NCI-H2107 (cell line): ENCODE data around the gene CACNA1F.

Experiments
- DNase-seq: peaks from one replicate; lab custom pipeline; 2025; lab: John Stamatoyannopoulos, UW

The CACNA1F gene

DNA sequence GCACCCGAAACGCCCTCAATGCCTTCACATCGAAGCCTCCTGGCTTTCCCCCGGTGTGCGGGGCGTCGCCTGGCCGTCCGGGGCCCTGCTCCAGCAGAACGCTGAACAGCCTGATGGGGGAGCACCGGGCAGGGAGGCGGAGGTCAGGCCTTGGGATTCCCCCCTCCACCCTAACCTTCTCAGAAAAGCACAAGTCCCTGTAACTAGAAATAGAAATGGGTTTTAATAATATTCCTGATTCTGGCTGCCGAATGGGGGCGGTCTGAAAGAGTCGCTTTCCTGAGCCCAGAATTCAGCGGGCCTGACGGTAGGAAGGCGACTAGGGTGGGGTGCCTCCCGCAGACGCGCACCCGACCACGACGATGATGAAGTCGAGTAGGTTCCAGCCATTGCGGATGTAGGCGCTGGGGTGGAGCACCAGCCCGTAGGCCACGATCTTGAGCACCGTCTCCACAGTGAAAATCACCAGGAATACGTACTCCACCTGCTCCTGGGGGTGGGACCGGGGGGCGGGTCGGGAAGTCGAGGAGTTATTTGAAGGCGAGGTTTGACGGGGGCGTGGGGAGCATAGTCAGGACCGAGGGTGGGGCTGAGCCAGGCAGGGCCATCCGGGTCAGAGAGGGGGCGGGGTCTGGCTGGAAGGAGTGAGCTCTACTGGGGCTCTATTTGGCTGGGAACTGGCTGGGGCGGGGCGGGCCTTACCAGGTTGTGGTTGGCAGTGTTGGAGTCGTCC is 2.5 kb downstream of the CACNA1F start:
- DNase-seq: no peak

- no peak for DNase-seq
Observed at GRCh38 chrX:49228185-49228584, 5.0 kb downstream of the CACNA1F start.

- DNase-seq: no peak
Observed at GRCh38 chrX:49227726-49228125, 5.4 kb downstream of the CACNA1F start.

DNA sequence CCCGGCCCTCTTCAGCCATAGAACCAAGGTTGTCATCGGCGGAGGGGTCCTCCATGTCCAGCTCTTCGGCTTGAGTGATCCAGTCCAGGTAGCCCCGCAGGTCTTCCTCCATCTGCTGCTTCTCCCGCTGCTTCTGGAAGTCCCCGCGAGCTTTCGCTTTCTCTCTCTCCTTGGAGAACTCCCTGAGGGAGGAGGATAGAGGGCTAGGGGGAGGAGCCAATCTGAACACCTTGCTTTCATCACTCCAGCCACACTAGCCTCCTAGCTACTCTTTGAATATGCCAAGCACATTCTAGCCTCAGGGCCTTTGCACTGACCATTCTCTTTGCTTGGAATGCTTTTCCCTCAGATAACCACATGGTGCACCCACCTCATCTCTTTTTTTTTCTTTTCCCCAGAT is 6.2 kb downstream of the CACNA1F start:
- DNase-seq: no peak

DNA sequence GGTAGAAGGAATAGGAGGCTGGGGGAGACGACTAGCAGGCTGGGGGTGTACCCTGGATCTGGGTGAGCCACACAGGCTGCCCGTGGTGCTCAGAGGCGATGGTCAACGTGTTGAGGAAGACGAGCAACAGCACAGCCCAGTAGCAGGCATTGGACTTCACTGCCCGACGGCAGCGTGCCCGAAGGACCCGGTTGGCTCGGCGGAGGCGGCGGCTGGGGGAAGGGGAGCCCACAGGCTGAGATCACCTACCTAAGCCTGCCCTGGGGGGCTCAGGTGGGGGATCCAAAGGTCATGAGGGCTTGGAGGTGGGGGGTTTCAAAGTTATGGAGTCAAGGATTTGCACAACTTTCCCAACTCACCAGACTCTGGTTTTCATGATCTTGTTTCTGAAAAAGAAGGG is 7.3 kb downstream of the CACNA1F start:
- no peak for DNase-seq

DNA sequence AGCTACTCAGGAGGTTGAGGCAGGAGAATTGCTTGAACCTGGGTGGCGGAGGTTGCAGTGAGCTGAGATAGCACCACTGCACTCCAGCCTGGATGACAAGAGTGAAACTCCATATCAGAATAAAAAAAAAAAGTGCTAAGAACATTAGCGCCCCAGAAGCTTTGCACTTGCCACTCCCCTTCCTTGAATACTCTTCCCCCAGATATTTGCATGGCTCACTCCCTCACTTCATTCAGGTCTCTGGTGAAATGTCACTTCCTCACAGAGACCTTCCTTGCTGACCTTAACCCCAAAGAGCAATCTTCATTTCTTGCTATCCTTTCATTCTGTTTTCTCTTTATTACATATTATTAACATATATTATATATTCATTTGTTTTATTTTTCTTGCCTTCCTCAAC is 11.3 kb downstream of the CACNA1F start:
- no peak for DNase-seq

GRCh38 chrX:49220100-49220499 is 13.0 kb downstream of the CACNA1F start:
- DNase-seq: no peak

GRCh38 chrX:49214996-49215526 is 18.1 kb downstream of the CACNA1F start:
- no peak for DNase-seq

GRCh38 chrX:49214416-49214815 is 18.7 kb downstream of the CACNA1F start:
- no peak for DNase-seq

GRCh38 chrX:49212861-49213260 is 20.3 kb downstream of the CACNA1F start:
- no peak for DNase-seq

GRCh38 chrX:49212209-49212608 is 20.9 kb downstream of the CACNA1F start:
- DNase-seq: no peak

- DNase-seq: no peak
Observed at GRCh38 chrX:49211074-49211473, 22.1 kb downstream of the CACNA1F start.

DNA sequence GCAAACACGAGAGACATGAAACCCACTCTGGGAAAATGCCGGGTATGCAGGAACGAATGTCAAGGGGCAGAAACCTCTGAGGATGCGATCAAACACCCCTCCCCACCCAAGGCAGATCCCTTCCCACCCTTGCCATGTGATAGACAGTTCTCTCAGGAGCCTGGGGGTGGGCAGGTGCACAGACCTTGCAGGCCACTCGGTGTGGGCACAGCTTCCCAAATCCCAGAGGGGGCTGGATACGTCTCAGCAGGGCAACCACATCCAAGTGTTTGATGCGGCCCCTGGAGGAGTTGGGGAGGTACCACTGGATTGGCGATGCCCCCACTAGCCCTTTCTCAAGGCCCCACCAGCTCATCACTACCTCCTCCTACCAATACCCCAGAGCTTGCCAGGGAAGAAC is 22.7 kb downstream of the CACNA1F start:
- no peak for DNase-seq

DNA sequence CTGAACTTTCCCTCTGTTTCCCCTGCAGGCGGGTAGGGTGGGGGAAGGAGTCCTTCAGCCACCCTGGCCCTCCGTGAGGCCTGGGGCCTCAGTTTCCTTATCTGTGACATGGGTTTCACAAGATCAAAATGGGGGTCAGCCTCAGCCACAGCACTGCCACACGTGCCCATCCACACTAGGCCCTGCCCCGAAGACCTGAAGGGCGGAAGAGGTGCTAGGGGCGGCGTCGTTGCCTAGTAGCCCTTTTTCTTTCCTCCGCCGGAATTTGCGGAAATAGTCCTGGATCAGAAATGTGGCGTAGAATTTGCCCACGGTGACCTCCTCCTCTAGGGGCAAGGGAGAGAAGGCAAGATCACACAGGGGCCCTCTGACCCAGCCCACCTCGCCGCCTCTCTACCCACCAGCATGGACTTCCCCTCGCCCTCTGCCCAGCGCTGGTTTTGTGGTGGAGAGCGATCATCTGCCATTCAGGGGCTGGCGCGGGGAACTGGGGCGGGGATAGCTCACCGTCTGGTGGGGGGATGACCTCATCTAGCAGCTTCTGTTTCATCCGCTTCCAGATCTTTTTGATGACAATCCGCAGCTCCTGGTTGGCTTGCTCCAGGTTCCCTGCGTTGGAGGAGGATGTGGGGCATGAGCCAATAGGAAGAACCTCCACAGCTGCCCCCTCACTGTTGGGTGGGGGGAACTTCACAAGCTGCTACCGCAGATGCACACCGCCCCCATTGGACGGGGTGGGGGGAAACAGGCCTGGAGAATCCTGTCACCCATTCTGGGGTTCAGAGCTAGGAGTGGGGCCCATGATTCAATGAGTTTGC is 23.5 kb downstream of the CACNA1F start:
- no peak for DNase-seq

GRCh38 chrX:49208399-49208798 is 24.7 kb downstream of the CACNA1F start:
- no peak for DNase-seq

GRCh38 chrX:49206543-49206942 is 26.6 kb downstream of the CACNA1F start:
- no peak for DNase-seq

DNA sequence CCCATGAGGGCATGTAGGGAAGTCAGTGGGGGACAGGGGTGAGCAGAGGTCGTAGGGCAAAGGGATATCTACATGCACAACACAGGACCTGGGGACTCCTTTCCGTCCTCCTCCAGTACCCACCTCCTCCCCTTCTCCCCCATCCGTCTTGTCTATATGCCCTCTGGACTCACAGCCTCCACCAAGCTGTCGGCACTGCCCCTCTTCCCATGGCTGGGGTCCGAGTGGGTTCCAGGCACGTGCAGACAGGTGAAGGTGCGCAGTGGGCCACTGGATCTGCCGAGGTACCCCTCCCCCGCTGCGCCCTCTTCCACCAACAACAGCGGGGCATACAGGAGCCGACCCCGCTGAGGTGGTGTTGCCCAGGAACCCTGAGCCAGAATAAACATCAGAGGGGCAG is 27.7 kb downstream of the CACNA1F start:
- no peak for DNase-seq

GRCh38 chrX:49204709-49205108 is 28.4 kb downstream of the CACNA1F start:
- DNase-seq: no peak

DNA sequence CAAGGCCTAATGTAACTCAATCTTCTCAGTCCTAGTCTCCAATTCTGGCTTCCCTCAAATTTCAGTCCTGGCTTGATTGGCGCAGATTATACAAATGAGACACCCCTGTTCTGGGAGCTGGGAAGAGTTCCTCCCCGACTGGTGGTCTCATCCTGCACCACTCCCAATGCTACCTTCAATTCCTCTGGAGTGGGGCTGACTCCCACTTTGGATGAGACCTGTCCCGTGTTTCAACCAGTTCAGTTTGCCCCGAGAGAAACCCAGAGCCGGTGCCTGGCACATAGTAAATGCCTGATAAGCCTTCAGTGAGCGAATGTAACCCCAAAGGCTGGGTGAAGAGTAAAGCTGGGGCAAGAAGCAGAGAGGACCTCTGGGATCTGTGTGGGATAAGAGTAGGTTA is 29.1 kb downstream of the CACNA1F start:
- DNase-seq: no peak

- DNase-seq: no peak
Observed at GRCh38 chrX:49203536-49203935, 29.6 kb downstream of the CACNA1F start.

GRCh38 chrX:49202022-49202421 is 31.1 kb downstream of the CACNA1F start:
- DNase-seq: no peak

GRCh38 chrX:49199906-49200771 is 33.0 kb downstream of the CACNA1F start, which contains the start of gene SYP:
TSS of gene SYP (minus strand) at chrX:49200193. CDS start at chrX:49200186, 7 bp downstream.
- DNase-seq: peak; percentile 80
